Hindlimb muscle (tissue), 1 donor: ENCODE results near the gene MRTFB. TPM values are rescaled to one million over a fixed set of nuclear protein-coding genes. Genes with fewer than 3 reads are reported as not detected.
"Not testable (repeated sequence)": the region's sequence is repeated elsewhere in the genome, so short reads cannot be mapped to it uniquely, and the experiment has no call there.

ENCODE experiments used
- DNase-seq: peaks from one replicate; pipeline ENCODE4 v3.0.0-alpha.2; 2013
- polyA plus RNA-seq: library from polyadenylated mRNA; unstranded; fragments of 120-200 nt; gene quantifications from one replicate; pipeline ENCODE4 v1.2.1, GENCODE V29; 2013; ENCODE audit not compliant: insufficient read length

The MRTFB gene
- 20.2 TPM for polyA plus RNA-seq

GRCh38 chr16:14070877-14071575 lies at the start of gene MRTFB:
MRTFB (plus strand) TSS chr16:14071319; CDS start chr16:14140607, 69,288 bp downstream.
- DNase-seq: peak; percentile 76

- DNase-seq: not testable (repeated sequence)
These were observed 47.6 kb upstream of the MRTFB start for GRCh38 chr16:14023526-14023925.

- no peak for DNase-seq
These were observed 46.8 kb upstream of the MRTFB start for GRCh38 chr16:14024283-14024682.

- no peak for DNase-seq
These were observed 44.4 kb upstream of the MRTFB start for GRCh38 chr16:14026572-14027285.

- no peak for DNase-seq
These were observed 42.9 kb upstream of the MRTFB start for GRCh38 chr16:14028202-14028601.

- no peak for DNase-seq
These were observed 41.5 kb upstream of the MRTFB start for GRCh38 chr16:14029658-14030057.

GRCh38 chr16:14035092-14035491 lies 36.0 kb upstream of the MRTFB start:
- DNase-seq: no peak

GRCh38 chr16:14036889-14037288 lies 34.2 kb upstream of the MRTFB start:
- DNase-seq: no peak

GRCh38 chr16:14037960-14038359 lies 33.2 kb upstream of the MRTFB start:
- DNase-seq: no peak

- no peak for DNase-seq
These were observed 30.0 kb upstream of the MRTFB start for GRCh38 chr16:14041164-14041563.

- DNase-seq: peak; percentile 9
These were observed 28.4 kb upstream of the MRTFB start for GRCh38 chr16:14042706-14043105.

- no peak for DNase-seq
These were observed 27.8 kb upstream of the MRTFB start for GRCh38 chr16:14043278-14043677.

GRCh38 chr16:14043793-14044192 lies 27.3 kb upstream of the MRTFB start:
- DNase-seq: no peak

- DNase-seq: not testable (repeated sequence)
These were observed 23.8 kb upstream of the MRTFB start for GRCh38 chr16:14047121-14047859.

GRCh38 chr16:14050291-14051027 lies 20.7 kb upstream of the MRTFB start:
- DNase-seq: no peak

GRCh38 chr16:14051103-14051729 lies 19.9 kb upstream of the MRTFB start:
- DNase-seq: no peak

GRCh38 chr16:14056970-14057369 lies 14.1 kb upstream of the MRTFB start:
- no peak for DNase-seq

- DNase-seq: no peak
These were observed 13.2 kb upstream of the MRTFB start for GRCh38 chr16:14057878-14058382.

GRCh38 chr16:14061732-14062259 lies 9.3 kb upstream of the MRTFB start:
- no peak for DNase-seq

- DNase-seq: no peak
These were observed 8.9 kb upstream of the MRTFB start for GRCh38 chr16:14062261-14062660.
